ENCODE measurements around the gene CAMKV. TPM values are rescaled to one million over a fixed set of nuclear protein-coding genes. Genes with fewer than 3 reads are reported as not detected.
A peak's percentile ranks its signal among the peaks of the same experiment; 100 is the strongest.

The CAMKV gene
- total RNA-seq, 1 experiment from 2014 or later, result 58.2 TPM

DNA sequence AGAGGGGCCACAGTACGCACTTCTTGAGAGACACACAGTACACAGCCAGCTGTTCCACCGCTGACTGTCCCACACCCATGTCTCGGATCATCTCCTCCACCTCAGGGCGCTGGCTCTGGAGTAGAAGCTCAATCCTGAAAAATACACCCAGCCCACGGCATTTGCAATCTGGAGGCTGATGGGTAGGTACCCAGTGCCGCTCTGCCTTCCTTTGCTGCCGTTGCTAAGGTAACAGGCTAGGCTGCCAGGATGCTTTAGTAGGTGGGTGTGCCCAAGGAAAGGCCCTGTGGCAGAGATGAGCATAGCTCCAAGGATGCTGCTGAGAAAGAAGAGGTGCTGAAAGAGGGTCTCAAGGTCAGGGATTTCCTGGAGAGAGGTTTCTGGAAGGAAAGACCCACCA lies 27.9 kb downstream of the CAMKV start:
- ATAC-seq, result no peak
- ChIA-PET POLR2A (no interaction called here), CTCF (interaction anchor here (0.6 to 7.3 kb wide), 24 partner anchors 8 to 140 kb away, joined by 3 to 207 read pairs (median 4); partner anchors contain the start of genes AMIGO3, CAMKV, INKA1 and MON1A)
- no peak for DNase-seq (ENCODE audit: low spot score)
- Mint-ChIP-seq H3K4me3 (no peak overlapping the region), H3K4me1 (peaks cover 17% of the 10 kb centered on the region), H3K27ac (no peak overlapping the region), H3K27me3 (ENCODE audit: low read depth) (no peaks in the 10 kb centered on the region), H3K36me3 (peaks cover 45% of the 10 kb centered on the region), H3K9me3 (no peaks in the 10 kb centered on the region)
- TF ChIP-seq ZBTB21 (CRISPR knock-in tag; IDR thresholded peaks at IDR 0.05; ENCODE audit: borderline replicate concordance) (no peak), KAT7 (CRISPR knock-in tag; IDR thresholded peaks at IDR 0.05; ENCODE audit: borderline replicate concordance) (no peak), ZNF263 (CRISPR knock-in tag; IDR thresholded peaks at IDR 0.05; ENCODE audit: low read depth) (no peak)
- TF ChIP-seq, protein P1, sequence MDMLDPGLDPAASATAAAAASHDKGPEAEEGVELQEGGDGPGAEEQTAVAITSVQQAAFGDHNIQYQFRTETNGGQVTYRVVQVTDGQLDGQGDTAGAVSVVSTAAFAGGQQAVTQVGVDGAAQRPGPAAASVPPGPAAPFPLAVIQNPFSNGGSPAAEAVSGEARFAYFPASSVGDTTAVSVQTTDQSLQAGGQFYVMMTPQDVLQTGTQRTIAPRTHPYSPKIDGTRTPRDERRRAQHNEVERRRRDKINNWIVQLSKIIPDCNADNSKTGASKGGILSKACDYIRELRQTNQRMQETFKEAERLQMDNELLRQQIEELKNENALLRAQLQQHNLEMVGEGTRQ (CRISPR knock-in tag; IDR thresholded peaks at IDR 0.05), result no peak
- TF ChIP-seq, protein P2, sequence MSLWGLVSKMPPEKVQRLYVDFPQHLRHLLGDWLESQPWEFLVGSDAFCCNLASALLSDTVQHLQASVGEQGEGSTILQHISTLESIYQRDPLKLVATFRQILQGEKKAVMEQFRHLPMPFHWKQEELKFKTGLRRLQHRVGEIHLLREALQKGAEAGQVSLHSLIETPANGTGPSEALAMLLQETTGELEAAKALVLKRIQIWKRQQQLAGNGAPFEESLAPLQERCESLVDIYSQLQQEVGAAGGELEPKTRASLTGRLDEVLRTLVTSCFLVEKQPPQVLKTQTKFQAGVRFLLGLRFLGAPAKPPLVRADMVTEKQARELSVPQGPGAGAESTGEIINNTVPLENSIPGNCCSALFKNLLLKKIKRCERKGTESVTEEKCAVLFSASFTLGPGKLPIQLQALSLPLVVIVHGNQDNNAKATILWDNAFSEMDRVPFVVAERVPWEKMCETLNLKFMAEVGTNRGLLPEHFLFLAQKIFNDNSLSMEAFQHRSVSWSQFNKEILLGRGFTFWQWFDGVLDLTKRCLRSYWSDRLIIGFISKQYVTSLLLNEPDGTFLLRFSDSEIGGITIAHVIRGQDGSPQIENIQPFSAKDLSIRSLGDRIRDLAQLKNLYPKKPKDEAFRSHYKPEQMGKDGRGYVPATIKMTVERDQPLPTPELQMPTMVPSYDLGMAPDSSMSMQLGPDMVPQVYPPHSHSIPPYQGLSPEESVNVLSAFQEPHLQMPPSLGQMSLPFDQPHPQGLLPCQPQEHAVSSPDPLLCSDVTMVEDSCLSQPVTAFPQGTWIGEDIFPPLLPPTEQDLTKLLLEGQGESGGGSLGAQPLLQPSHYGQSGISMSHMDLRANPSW (CRISPR knock-in tag; conservative IDR thresholded peaks at IDR 0.05; ENCODE audit: low read depth), result no peak
- TF ChIP-seq, protein P3, sequence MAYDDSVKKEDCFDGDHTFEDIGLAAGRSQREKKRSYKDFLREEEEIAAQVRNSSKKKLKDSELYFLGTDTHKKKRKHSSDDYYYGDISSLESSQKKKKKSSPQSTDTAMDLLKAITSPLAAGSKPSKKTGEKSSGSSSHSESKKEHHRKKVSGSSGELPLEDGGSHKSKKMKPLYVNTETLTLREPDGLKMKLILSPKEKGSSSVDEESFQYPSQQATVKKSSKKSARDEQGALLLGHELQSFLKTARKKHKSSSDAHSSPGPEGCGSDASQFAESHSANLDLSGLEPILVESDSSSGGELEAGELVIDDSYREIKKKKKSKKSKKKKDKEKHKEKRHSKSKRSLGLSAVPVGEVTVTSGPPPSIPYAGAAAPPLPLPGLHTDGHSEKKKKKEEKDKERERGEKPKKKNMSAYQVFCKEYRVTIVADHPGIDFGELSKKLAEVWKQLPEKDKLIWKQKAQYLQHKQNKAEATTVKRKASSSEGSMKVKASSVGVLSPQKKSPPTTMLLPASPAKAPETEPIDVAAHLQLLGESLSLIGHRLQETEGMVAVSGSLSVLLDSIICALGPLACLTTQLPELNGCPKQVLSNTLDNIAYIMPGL (CRISPR knock-in tag; IDR thresholded peaks at IDR 0.05), result no peak

DNA sequence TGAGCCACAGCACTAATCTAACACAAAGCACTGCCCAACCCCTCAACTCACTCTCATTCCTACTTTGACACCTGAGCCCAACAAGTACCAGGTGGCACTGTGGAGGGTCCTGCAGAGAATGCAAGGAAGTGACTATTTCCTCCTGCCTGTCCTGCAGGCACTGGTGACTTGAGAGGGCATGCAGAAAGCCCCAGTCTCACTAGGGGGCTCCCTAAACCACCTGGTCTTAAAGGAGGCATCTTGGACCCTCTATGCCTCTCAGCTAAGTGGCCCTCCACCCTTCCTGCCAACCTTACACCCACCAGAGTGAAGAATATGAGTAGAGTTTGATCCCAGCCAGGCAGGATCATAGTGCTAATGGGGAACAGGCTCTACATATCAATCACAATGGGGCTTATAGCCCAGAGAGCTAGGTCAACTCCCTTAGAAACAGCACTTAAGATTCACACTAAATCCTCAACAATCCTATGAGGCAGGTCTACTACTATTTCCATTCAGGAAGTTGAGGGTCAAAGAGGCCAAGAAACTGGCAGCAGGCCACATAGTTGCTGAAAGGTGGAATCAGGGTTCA lies 28.5 kb downstream of the CAMKV start:
- ChIA-PET POLR2A (no interaction called here), CTCF (interaction anchor here (0.6 to 7.3 kb wide), 26 partner anchors 9 to 140 kb away, joined by 3 to 207 read pairs (median 4); partner anchors contain the start of genes AMIGO3, CAMKV, INKA1 and MON1A)
- Mint-ChIP-seq H3K36me3 (peaks cover 46% of the 10 kb centered on the region), H3K4me3 (no peak overlapping the region), H3K27ac (peak overlapping the region; percentile 8; the same call in 1 of the 2 replicates), H3K9me3 (no peaks in the 10 kb centered on the region), H3K4me1 (peaks cover 17% of the 10 kb centered on the region), H3K27me3 (ENCODE audit: low read depth) (no peaks in the 10 kb centered on the region)
- TF ChIP-seq TEAD4 (CRISPR knock-in tag; IDR thresholded peaks at IDR 0.05), result no peak
- no peak for TF ChIP-seq ZNF219 (CRISPR knock-in tag; IDR thresholded peaks at IDR 0.05; ENCODE audit: borderline replicate concordance)
- TF ChIP-seq TP53 (CRISPR knock-in tag; IDR thresholded peaks at IDR 0.05), result no peak
- TF ChIP-seq, protein P4, sequence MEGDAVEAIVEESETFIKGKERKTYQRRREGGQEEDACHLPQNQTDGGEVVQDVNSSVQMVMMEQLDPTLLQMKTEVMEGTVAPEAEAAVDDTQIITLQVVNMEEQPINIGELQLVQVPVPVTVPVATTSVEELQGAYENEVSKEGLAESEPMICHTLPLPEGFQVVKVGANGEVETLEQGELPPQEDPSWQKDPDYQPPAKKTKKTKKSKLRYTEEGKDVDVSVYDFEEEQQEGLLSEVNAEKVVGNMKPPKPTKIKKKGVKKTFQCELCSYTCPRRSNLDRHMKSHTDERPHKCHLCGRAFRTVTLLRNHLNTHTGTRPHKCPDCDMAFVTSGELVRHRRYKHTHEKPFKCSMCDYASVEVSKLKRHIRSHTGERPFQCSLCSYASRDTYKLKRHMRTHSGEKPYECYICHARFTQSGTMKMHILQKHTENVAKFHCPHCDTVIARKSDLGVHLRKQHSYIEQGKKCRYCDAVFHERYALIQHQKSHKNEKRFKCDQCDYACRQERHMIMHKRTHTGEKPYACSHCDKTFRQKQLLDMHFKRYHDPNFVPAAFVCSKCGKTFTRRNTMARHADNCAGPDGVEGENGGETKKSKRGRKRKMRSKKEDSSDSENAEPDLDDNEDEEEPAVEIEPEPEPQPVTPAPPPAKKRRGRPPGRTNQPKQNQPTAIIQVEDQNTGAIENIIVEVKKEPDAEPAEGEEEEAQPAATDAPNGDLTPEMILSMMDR (IDR thresholded peaks at IDR 0.05), result no peak; the same call in 1 of the 2 replicates
- TF ChIP-seq RORB (CRISPR knock-in tag; IDR thresholded peaks at IDR 0.05), result no peak
- no peak for TF ChIP-seq JAZF1 (CRISPR knock-in tag; IDR thresholded peaks at IDR 0.05)
- ATAC-seq (peak; percentile 90), DNase-seq (ENCODE audit: low spot score) (peak; percentile 66)

DNA sequence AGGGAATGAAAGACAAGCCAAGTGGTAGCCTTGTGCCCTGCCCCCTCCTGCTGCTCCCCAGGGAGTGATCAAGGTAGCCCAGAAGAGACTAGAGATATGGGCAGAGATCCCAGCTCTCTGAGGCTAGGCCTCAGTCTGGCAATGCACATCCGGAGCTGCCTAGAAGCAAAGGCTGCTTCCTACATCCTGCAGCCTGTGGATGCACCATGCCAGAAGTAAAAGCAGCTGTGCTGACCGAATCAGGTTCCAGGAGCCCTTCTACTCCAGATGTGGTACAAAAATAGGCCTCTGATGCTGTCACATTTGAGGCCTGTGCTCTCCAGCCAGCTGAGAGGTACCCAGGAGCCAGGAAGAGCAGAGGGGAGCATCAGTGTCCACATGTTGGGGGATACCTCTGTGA lies 29.3 kb downstream of the CAMKV start:
- ChIA-PET POLR2A (no interaction called here), CTCF (interaction anchor here (0.9 to 7.3 kb wide), 10 partner anchors 9 to 139 kb away, joined by 3 to 207 read pairs (median 6); partner anchors contain the start of genes AMIGO3, CAMKV, INKA1 and MST1R)
- Mint-ChIP-seq H3K9me3 (no peaks in the 10 kb centered on the region), H3K27me3 (ENCODE audit: low read depth) (no peaks in the 10 kb centered on the region), H3K36me3 (peaks cover 42% of the 10 kb centered on the region), H3K4me3 (no peak overlapping the region), H3K27ac (peak overlapping the region; percentile 8; the same call in 1 of the 2 replicates), H3K4me1 (peaks cover 17% of the 10 kb centered on the region)
- ATAC-seq (no peak), DNase-seq (ENCODE audit: low spot score) (no peak)
- TF ChIP-seq ZNF396 (CRISPR knock-in tag; IDR thresholded peaks at IDR 0.05; ENCODE audit: borderline replicate concordance) (no peak), GTF2I (CRISPR knock-in tag; conservative IDR thresholded peaks at IDR 0.05) (no peak), CREM (CRISPR knock-in tag; IDR thresholded peaks at IDR 0.05) (no peak), CBFB (CRISPR knock-in tag; IDR thresholded peaks at IDR 0.05; ENCODE audit: low read depth) (no peak)
- TF ChIP-seq, protein P1 (CRISPR knock-in tag; IDR thresholded peaks at IDR 0.05), result no peak
- TF ChIP-seq, protein P5, sequence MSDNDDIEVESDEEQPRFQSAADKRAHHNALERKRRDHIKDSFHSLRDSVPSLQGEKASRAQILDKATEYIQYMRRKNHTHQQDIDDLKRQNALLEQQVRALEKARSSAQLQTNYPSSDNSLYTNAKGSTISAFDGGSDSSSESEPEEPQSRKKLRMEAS (CRISPR knock-in tag; IDR thresholded peaks at IDR 0.05), result no peak
- TF ChIP-seq, protein P3 (CRISPR knock-in tag; IDR thresholded peaks at IDR 0.05), result no peak
- TF ChIP-seq, protein P2 (CRISPR knock-in tag; conservative IDR thresholded peaks at IDR 0.05; ENCODE audit: low read depth), result no peak
